A673 (cell line): ENCODE results near the gene FAM168B. TPM values are rescaled to one million over a fixed set of nuclear protein-coding genes. Genes with fewer than 3 reads are reported as not detected.

ENCODE experiments used
- BruUV-seq: library from RNA; stranded (reverse); fragments of 400-500 nt; replicated peaks from 2 replicates; lab custom pipeline; 2021; lab: Mats Ljungman, UMichigan
- CTCF ChIA-PET: fragments of 300-600 bp; sonication (Branson Sonifier 250); formaldehyde crosslinking; loops from one replicate; lab custom pipeline; 2022; ENCODE audit warnings: antibody characterized with exemption; lab: Charles Lee
- POLR2A ChIA-PET: fragments of 300-600 bp; sonication (Branson Sonifier 250); formaldehyde crosslinking; loops from one replicate; lab custom pipeline; 2022; ENCODE audit warnings: antibody characterized with exemption; ENCODE audit not compliant: low non-redundant PET; lab: Charles Lee
- DNase-seq: peaks from one replicate; pipeline ENCODE4 v3.0.0-alpha.2; 2015; ENCODE audit warnings: low spot score
- H3K27ac ChIP-seq: fragments of 200-600 bp; sonication (generic); 2 replicates; pipeline ENCODE4 v1.5.1; 2016; ENCODE audit warnings: mixed run types, low read depth, mild to moderate bottlenecking, mixed read lengths, antibody characterized with exemption, low read length; ENCODE audit not compliant: poor library complexity, severe bottlenecking
- H3K27me3 ChIP-seq: fragments of 200-600 bp; sonication (generic); replicated peaks from 2 replicates; pipeline ENCODE4 v1.6.1; 2017; ENCODE audit warnings: mixed run types, low read depth, mild to moderate bottlenecking, mixed read lengths, antibody characterized with exemption, low read length; ENCODE audit not compliant: insufficient read depth, poor library complexity
- H3K36me3 ChIP-seq: fragments of 200-600 bp; sonication (generic); 2 replicates; pipeline ENCODE4 v1.6.1; 2016; ENCODE audit warnings: mixed run types, mild to moderate bottlenecking, mixed read lengths, antibody characterized with exemption, low read length; ENCODE audit not compliant: insufficient read depth, poor library complexity, severe bottlenecking
- H3K4me1 ChIP-seq: fragments of 200-600 bp; sonication (generic); 2 replicates; pipeline ENCODE4 v1.6.1; 2017; ENCODE audit warnings: mixed run types, mild to moderate bottlenecking, mixed read lengths, antibody characterized with exemption, low read length; ENCODE audit not compliant: insufficient read depth, poor library complexity, severe bottlenecking
- H3K4me3 ChIP-seq: fragments of 200-600 bp; sonication (generic); 2 replicates; pipeline ENCODE4 v1.5.1; 2016; ENCODE audit warnings: low read depth, mixed run types, mild to moderate bottlenecking, mixed read lengths, low read length; ENCODE audit not compliant: poor library complexity, severe bottlenecking
- H3K9me3 ChIP-seq: fragments of 200-600 bp; sonication (generic); 2 replicates; pipeline ENCODE4 v1.6.1; 2016; ENCODE audit warnings: mixed run types, low read depth, mild to moderate bottlenecking, mixed read lengths, antibody characterized with exemption, low read length; ENCODE audit not compliant: poor library complexity, severe bottlenecking
- CTCF ChIP-seq: fragments of 300-800, 200-600 bp; sonication (generic); conservative IDR thresholded peaks from 2 replicates; pipeline ENCODE4 v1.5.1; 2017; ENCODE audit warnings: low read depth, mild to moderate bottlenecking, antibody characterized with exemption, low read length, moderate library complexity, mixed read lengths
- EZH2 ChIP-seq: fragments of 200-600 bp; sonication (generic); IDR thresholded peaks from 2 replicates; pipeline ENCODE4 v1.6.1; 2017; ENCODE audit warnings: borderline replicate concordance, low read depth, mild to moderate bottlenecking, mixed read lengths, antibody characterized with exemption, low read length; ENCODE audit not compliant: poor library complexity, severe bottlenecking
- intact Hi-C: fragments of 100-400 bp; cut with micrococcal nuclease; formaldehyde crosslinking; loops from one replicate; pipeline ENCODE4 v1.10.0; 2022; ENCODE audit not compliant: unreplicated experiment
- total RNA-seq: library from RNA; stranded (reverse); gene quantifications from 2 replicates; pipeline ENCODE4 v1.2.3, GENCODE V29; 2021

The FAM168B gene
- total RNA-seq, 1 experiment from 2014 or later: 149 TPM

GRCh38 chr2:131093696-131094462, 619 bp upstream of the FAM168B start:
- POLR2A ChIA-PET: no interaction called here
- Histone ChIP-seq H3K4me1 (no peaks in the 10 kb centered on the region), H3K9me3 (no peaks in the 10 kb centered on the region), H3K36me3 (peaks cover 6% of the 10 kb centered on the region), H3K27ac (peak overlapping the region; percentile 94), H3K4me3 (peak overlapping the region; percentile 78), H3K27me3 (no peaks in the 10 kb centered on the region)
- TF ChIP-seq EZH2 (no peak), CTCF (no peak)
- DNase-seq: no peak
- TSS peak; percentile 99 for BruUV-seq
- CTCF ChIA-PET: no interaction called here
- intact Hi-C loops: no loop called here

GRCh38 chr2:131092458-131093005, 728 bp downstream of the FAM168B start:
- ChIA-PET CTCF (no interaction called here), POLR2A (no interaction called here)
- no peaks in the 10 kb centered on the region for H3K27me3 ChIP-seq
- no peaks in the 10 kb centered on the region for H3K9me3 ChIP-seq
- BruUV-seq: no TSS peak
- H3K4me3 ChIP-seq: peak overlapping the region; percentile 78
- no peak for TF ChIP-seq CTCF
- TF ChIP-seq EZH2: no peak
- no peaks in the 10 kb centered on the region for H3K4me1 ChIP-seq
- peak overlapping the region; percentile 94 for H3K27ac ChIP-seq
- no peak for DNase-seq
- intact Hi-C loops: no loop called here
- H3K36me3 ChIP-seq: peaks cover 19% of the 10 kb centered on the region

- ChIA-PET POLR2A (no interaction called here), CTCF (no interaction called here)
- Histone ChIP-seq H3K27ac (no peak overlapping the region), H3K9me3 (no peaks in the 10 kb centered on the region), H3K27me3 (no peaks in the 10 kb centered on the region), H3K4me3 (no peak overlapping the region), H3K4me1 (no peaks in the 10 kb centered on the region), H3K36me3 (peaks cover 69% of the 10 kb centered on the region)
- BruUV-seq: no TSS peak
- TF ChIP-seq EZH2: no peak
- no peak for TF ChIP-seq CTCF
- no peak for DNase-seq
- intact Hi-C loops: no loop called here
Observed at GRCh38 chr2:131085646-131086045, 7.6 kb downstream of the FAM168B start.
